ENCODE results near the gene SETD5. TPM values are rescaled to one million over a fixed set of nuclear protein-coding genes. Genes with fewer than 3 reads are reported as not detected.
A peak's percentile ranks its signal among the peaks of the same experiment; 100 is the strongest.

Gene SETD5
- total and polyA plus RNA-seq, 2 of the 8 experiments (the other 6 are each of a cell fraction or from before 2014, with no cell fraction given): 108 to 234 TPM

GRCh38 chr3:9396301-9396631 lies 1.1 kb upstream of the SETD5 start (continued):
- TF ChIP-seq TAF1 (IDR thresholded peaks at IDR 0.05; ENCODE audit: low read depth, low read length): peak; percentile 78
- TF ChIP-seq SRF (IDR thresholded peaks at IDR 0.05; ENCODE audit: low read depth, low read length): no peak
- TF ChIP-seq TAF7 (optimal IDR thresholded peaks at IDR 0.05; ENCODE audit: borderline replicate concordance, low read depth, low read length): peak; percentile 49
- peak in 1 of 2 experiments; percentile 91; a peak in 1 of 3 replicates for TF ChIP-seq POLR2A (IDR thresholded peaks at IDR 0.05; ENCODE audit: control extremely low read depth in 1 of 2, low read depth in 2 of 2, low read length in 2 of 2)
- no peak for TF ChIP-seq KDM5A (IDR thresholded peaks at IDR 0.05; ENCODE audit: low read length)
- TF ChIP-seq, protein P1, sequence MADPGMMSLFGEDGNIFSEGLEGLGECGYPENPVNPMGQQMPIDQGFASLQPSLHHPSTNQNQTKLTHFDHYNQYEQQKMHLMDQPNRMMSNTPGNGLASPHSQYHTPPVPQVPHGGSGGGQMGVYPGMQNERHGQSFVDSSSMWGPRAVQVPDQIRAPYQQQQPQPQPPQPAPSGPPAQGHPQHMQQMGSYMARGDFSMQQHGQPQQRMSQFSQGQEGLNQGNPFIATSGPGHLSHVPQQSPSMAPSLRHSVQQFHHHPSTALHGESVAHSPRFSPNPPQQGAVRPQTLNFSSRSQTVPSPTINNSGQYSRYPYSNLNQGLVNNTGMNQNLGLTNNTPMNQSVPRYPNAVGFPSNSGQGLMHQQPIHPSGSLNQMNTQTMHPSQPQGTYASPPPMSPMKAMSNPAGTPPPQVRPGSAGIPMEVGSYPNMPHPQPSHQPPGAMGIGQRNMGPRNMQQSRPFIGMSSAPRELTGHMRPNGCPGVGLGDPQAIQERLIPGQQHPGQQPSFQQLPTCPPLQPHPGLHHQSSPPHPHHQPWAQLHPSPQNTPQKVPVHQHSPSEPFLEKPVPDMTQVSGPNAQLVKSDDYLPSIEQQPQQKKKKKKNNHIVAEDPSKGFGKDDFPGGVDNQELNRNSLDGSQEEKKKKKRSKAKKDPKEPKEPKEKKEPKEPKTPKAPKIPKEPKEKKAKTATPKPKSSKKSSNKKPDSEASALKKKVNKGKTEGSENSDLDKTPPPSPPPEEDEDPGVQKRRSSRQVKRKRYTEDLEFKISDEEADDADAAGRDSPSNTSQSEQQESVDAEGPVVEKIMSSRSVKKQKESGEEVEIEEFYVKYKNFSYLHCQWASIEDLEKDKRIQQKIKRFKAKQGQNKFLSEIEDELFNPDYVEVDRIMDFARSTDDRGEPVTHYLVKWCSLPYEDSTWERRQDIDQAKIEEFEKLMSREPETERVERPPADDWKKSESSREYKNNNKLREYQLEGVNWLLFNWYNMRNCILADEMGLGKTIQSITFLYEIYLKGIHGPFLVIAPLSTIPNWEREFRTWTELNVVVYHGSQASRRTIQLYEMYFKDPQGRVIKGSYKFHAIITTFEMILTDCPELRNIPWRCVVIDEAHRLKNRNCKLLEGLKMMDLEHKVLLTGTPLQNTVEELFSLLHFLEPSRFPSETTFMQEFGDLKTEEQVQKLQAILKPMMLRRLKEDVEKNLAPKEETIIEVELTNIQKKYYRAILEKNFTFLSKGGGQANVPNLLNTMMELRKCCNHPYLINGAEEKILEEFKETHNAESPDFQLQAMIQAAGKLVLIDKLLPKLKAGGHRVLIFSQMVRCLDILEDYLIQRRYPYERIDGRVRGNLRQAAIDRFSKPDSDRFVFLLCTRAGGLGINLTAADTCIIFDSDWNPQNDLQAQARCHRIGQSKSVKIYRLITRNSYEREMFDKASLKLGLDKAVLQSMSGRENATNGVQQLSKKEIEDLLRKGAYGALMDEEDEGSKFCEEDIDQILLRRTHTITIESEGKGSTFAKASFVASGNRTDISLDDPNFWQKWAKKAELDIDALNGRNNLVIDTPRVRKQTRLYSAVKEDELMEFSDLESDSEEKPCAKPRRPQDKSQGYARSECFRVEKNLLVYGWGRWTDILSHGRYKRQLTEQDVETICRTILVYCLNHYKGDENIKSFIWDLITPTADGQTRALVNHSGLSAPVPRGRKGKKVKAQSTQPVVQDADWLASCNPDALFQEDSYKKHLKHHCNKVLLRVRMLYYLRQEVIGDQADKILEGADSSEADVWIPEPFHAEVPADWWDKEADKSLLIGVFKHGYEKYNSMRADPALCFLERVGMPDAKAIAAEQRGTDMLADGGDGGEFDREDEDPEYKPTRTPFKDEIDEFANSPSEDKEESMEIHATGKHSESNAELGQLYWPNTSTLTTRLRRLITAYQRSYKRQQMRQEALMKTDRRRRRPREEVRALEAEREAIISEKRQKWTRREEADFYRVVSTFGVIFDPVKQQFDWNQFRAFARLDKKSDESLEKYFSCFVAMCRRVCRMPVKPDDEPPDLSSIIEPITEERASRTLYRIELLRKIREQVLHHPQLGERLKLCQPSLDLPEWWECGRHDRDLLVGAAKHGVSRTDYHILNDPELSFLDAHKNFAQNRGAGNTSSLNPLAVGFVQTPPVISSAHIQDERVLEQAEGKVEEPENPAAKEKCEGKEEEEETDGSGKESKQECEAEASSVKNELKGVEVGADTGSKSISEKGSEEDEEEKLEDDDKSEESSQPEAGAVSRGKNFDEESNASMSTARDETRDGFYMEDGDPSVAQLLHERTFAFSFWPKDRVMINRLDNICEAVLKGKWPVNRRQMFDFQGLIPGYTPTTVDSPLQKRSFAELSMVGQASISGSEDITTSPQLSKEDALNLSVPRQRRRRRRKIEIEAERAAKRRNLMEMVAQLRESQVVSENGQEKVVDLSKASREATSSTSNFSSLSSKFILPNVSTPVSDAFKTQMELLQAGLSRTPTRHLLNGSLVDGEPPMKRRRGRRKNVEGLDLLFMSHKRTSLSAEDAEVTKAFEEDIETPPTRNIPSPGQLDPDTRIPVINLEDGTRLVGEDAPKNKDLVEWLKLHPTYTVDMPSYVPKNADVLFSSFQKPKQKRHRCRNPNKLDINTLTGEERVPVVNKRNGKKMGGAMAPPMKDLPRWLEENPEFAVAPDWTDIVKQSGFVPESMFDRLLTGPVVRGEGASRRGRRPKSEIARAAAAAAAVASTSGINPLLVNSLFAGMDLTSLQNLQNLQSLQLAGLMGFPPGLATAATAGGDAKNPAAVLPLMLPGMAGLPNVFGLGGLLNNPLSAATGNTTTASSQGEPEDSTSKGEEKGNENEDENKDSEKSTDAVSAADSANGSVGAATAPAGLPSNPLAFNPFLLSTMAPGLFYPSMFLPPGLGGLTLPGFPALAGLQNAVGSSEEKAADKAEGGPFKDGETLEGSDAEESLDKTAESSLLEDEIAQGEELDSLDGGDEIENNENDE (IDR thresholded peaks at IDR 0.05; ENCODE audit: insufficient replicate concordance, low read length): no peak
- no peak for TF ChIP-seq EZH2 (IDR thresholded peaks at IDR 0.05; ENCODE audit: low read depth, low read length, severe bottlenecking)
- TF ChIP-seq, protein P2, sequence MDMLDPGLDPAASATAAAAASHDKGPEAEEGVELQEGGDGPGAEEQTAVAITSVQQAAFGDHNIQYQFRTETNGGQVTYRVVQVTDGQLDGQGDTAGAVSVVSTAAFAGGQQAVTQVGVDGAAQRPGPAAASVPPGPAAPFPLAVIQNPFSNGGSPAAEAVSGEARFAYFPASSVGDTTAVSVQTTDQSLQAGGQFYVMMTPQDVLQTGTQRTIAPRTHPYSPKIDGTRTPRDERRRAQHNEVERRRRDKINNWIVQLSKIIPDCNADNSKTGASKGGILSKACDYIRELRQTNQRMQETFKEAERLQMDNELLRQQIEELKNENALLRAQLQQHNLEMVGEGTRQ (IDR thresholded peaks at IDR 0.05; ENCODE audit: low read length): no peak
- no peak for TF ChIP-seq RBBP5 (IDR thresholded peaks at IDR 0.05; ENCODE audit: borderline replicate concordance, low read depth, low read length)
- TF ChIP-seq CBX8 (IDR thresholded peaks at IDR 0.05; ENCODE audit: borderline replicate concordance, low read depth, low read length): no peak
- TF ChIP-seq EGR1 (IDR thresholded peaks at IDR 0.05; ENCODE audit: borderline replicate concordance, low read depth, low read length): no peak
- no peak for TF ChIP-seq CEBPB (IDR thresholded peaks at IDR 0.05; ENCODE audit: low read depth, low read length)

Data from H1 (cell line).